IMR-90 (cell line): ENCODE results near the gene TMPRSS13. TPM values are rescaled to one million over a fixed set of nuclear protein-coding genes. Genes with fewer than 3 reads are reported as not detected.

Source experiments
- ATAC-seq: fragments of 200-7000 bp; cut with Tn5 transposase; 2 replicates; pipeline ENCODE4 v1.9.1; 2020; ENCODE audit warnings: low read depth, mild to moderate bottlenecking, moderate library complexity
- BruUV-seq: library from RNA; stranded (reverse); fragments of 400-500 nt; replicated peaks from 2 replicates; lab custom pipeline; 2021; lab: Mats Ljungman, UMichigan
- CTCF ChIA-PET: fragments of 300-600 bp; formaldehyde crosslinking; extraction: SDS; loops from one replicate; lab custom pipeline; 2021; ENCODE audit warnings: antibody characterized with exemption; lab: Yijun Ruan, JAX
- POLR2A ChIA-PET: fragments of 300-600 bp; sonication (Branson Sonifier 250); formaldehyde crosslinking; loops from one replicate; lab custom pipeline; 2022; ENCODE audit warnings: antibody characterized with exemption; ENCODE audit not compliant: unreplicated experiment; lab: Charles Lee
- DNase-seq: peaks from one replicate; pipeline ENCODE4 v3.0.0; 2013
- H2AFZ ChIP-seq: replicated peaks from 2 replicates; pipeline ENCODE3; 2013; ENCODE audit warnings: low read length, mild to moderate bottlenecking; ENCODE audit not compliant: poor library complexity
- H2AK5ac ChIP-seq: 2 replicates; pipeline ENCODE4 v1.6.1; 2013; ENCODE audit warnings: low read depth, low read length, inconsistent platforms
- H2AK9ac ChIP-seq: replicated peaks from 2 replicates; pipeline ENCODE3; 2013; ENCODE audit warnings: mild to moderate bottlenecking, low read depth, low read length, moderate library complexity; ENCODE audit not compliant: poor library complexity
- H2BK120ac ChIP-seq: 2 replicates; pipeline ENCODE4 v1.6.1; 2013; ENCODE audit warnings: low read depth, low read length, inconsistent platforms
- H2BK15ac ChIP-seq: 3 replicates; pipeline ENCODE4 v1.6.1; 2013; ENCODE audit warnings: low read depth, low read length, inconsistent platforms
- H2BK20ac ChIP-seq: 2 replicates; pipeline ENCODE4 v1.6.1; 2013; ENCODE audit warnings: low read depth, mild to moderate bottlenecking, inconsistent platforms, low read length, moderate library complexity
- H2BK5ac ChIP-seq: 2 replicates; pipeline ENCODE4 v1.6.1; 2013; ENCODE audit warnings: mild to moderate bottlenecking, low read depth, low read length, inconsistent platforms; ENCODE audit not compliant: poor library complexity, severe bottlenecking
- H3K14ac ChIP-seq: replicated peaks from 2 replicates; pipeline ENCODE4 v1.6.1; 2013; ENCODE audit warnings: low read depth, low read length, inconsistent platforms
- H3K18ac ChIP-seq: 2 replicates; pipeline ENCODE4 v1.6.1; 2013; ENCODE audit warnings: low read depth, low read length, control low read depth
- H3K23ac ChIP-seq: 2 replicates; pipeline ENCODE4 v1.6.1; 2013; ENCODE audit warnings: low read depth, low read length, inconsistent platforms
- H3K27ac ChIP-seq: 2 replicates; pipeline ENCODE4 v1.5.1; 2013; ENCODE audit warnings: mild to moderate bottlenecking, control low read depth, low read length; ENCODE audit not compliant: insufficient read depth
- H3K27me3 ChIP-seq: 2 replicates; pipeline ENCODE4 v1.6.1; 2013; ENCODE audit warnings: low read length; ENCODE audit not compliant: control insufficient read depth, insufficient read depth
- H3K36me3 ChIP-seq: 2 replicates; pipeline ENCODE4 v1.6.1; 2013; ENCODE audit warnings: low read length, mixed read lengths; ENCODE audit not compliant: control insufficient read depth, insufficient read depth
- H3K4ac ChIP-seq: 2 replicates; pipeline ENCODE4 v1.6.1; 2013; ENCODE audit warnings: low read depth, low read length, inconsistent platforms
- H3K4me1 ChIP-seq: 2 replicates; pipeline ENCODE4 v1.6.1; 2013; ENCODE audit warnings: low read length, mixed read lengths; ENCODE audit not compliant: control insufficient read depth, insufficient read depth
- H3K4me2 ChIP-seq: 2 replicates; pipeline ENCODE4 v1.6.1; 2013; ENCODE audit warnings: low read depth, mild to moderate bottlenecking, control low read depth, low read length, moderate library complexity
- H3K4me3 ChIP-seq: 2 replicates; pipeline ENCODE4 v1.5.1; 2013; ENCODE audit warnings: low read depth, mild to moderate bottlenecking, control low read depth, low read length, moderate library complexity; ENCODE audit not compliant: insufficient read depth
- H3K56ac ChIP-seq: 2 replicates; pipeline ENCODE4 v1.6.1; 2013; ENCODE audit warnings: low read length, inconsistent platforms; ENCODE audit not compliant: insufficient read depth; ENCODE audit errors: extremely low read depth
- H3K79me1 ChIP-seq, 2 experiments: 2 replicates each; pipeline ENCODE4 v1.6.1; 2013; ENCODE audit warnings: low read length in 2 of 2, inconsistent platforms in 1 of 2, low read depth in 1 of 2
- H3K9ac ChIP-seq: 2 replicates; pipeline ENCODE4 v1.6.1; 2013; ENCODE audit warnings: low read depth, low read length, control low read depth
- H3K9me1 ChIP-seq: 2 replicates; pipeline ENCODE4 v1.6.1; 2013; ENCODE audit warnings: low read length, inconsistent platforms; ENCODE audit not compliant: insufficient read depth
- H3K9me3 ChIP-seq: 2 replicates; pipeline ENCODE4 v1.6.1; 2013; ENCODE audit warnings: low read length; ENCODE audit not compliant: control insufficient read depth, insufficient read depth
- H4K20me1 ChIP-seq: 2 replicates; pipeline ENCODE4 v1.6.1; 2013; ENCODE audit warnings: low read length, inconsistent platforms; ENCODE audit not compliant: insufficient read depth
- H4K5ac ChIP-seq: 2 replicates; pipeline ENCODE4 v1.6.1; 2013; ENCODE audit warnings: mild to moderate bottlenecking, low read depth, low read length, control low read depth
- H4K8ac ChIP-seq, 2 experiments: 2 replicates each; pipeline ENCODE4 v1.6.1; 2013; ENCODE audit warnings: low read depth in 2 of 2, low read length in 2 of 2, control low read depth in 1 of 2, inconsistent platforms in 1 of 2
- H4K91ac ChIP-seq: 2 replicates; pipeline ENCODE4 v1.6.1; 2013; ENCODE audit warnings: low read depth, low read length, inconsistent platforms; ENCODE audit not compliant: insufficient read depth
- BHLHE40 ChIP-seq: fragments of 150-350 bp; IDR thresholded peaks from 2 replicates; pipeline ENCODE4 v1.6.1; 2016; ENCODE audit warnings: mild to moderate bottlenecking, low read depth, low read length
- CHD1 ChIP-seq: IDR thresholded peaks from 2 replicates; pipeline ENCODE4 v1.6.1; 2012; ENCODE audit warnings: low read depth, low read length, improper control_type of control experiment
- FOS ChIP-seq: fragments of 150-350 bp; IDR thresholded peaks from 2 replicates; pipeline ENCODE4 v1.6.1; 2016; ENCODE audit warnings: low read depth, low read length
- SMC3 ChIP-seq: fragments of 150-350 bp; IDR thresholded peaks from 2 replicates; pipeline ENCODE4 v1.6.1; 2016; ENCODE audit warnings: low read depth, mild to moderate bottlenecking, antibody characterized with exemption, low read length, moderate library complexity
- WGBS, 2 experiments: methylation state at CpG; one replicate each; pipeline versions ENCODE4 v1.1.5 to v1.1.7; 2013; ENCODE audit warnings: missing lambda C conversion rate in 2 of 2; ENCODE audit not compliant: insufficient read length in 1 of 2; ENCODE audit errors: extremely low coverage in 2 of 2; 5-methylcytosine and 5-hydroxymethylcytosine counted together
- dilution Hi-C: fragments of 300-500 bp; cut with HindIII; formaldehyde crosslinking; loops from one replicate; pipeline ENCODE4 v1.14.3; 2018; ENCODE audit warnings: low sequenced_read_pairs; ENCODE audit not compliant: unreplicated experiment
- in situ Hi-C: fragments of 300-500 bp; cut with MboI; formaldehyde crosslinking; loops from 3 replicates; pipeline ENCODE4 v1.14.3; 2019; ENCODE audit warnings: low sequenced_read_pairs, inconsistent platforms, mixed read lengths
- intact Hi-C: fragments of 100-400 bp; cut with micrococcal nuclease; formaldehyde crosslinking; loops from 2 replicates; pipeline ENCODE4 v1.10.0; 2022
- polyA plus RNA-seq, 3 experiments: library from polyadenylated mRNA; depleted of rRNA; stranded (reverse); fragments of >200 nt; gene quantifications; 2 replicates each; pipeline ENCODE4 v1.2.3, GENCODE V29; 2012; ENCODE audit warnings: low replicate concordance in 1 of 3
- total RNA-seq: library from RNA; depleted of rRNA; stranded (reverse); fragments of >200 nt; gene quantifications from 2 replicates; pipeline ENCODE4 v1.2.3, GENCODE V29; 2012

The TMPRSS13 gene
- total and polyA plus RNA-seq, 2 of the 4 experiments (the other 2 are of a cell fraction) = not detected

GRCh38 chr11:117931331-117931950, 2.2 kb upstream of the TMPRSS13 start:
- H2AK9ac ChIP-seq = no peak overlapping the region
- no TSS peak for BruUV-seq
- ChIA-PET POLR2A (no interaction called here), CTCF (no interaction called here)
- H3K79me1 ChIP-seq = no peaks in the 10 kb centered on the region
- no peak overlapping the region for H3K56ac ChIP-seq
- H3K36me3 ChIP-seq = no peaks in the 10 kb centered on the region
- ATAC-seq (no peak), DNase-seq (no peak)
- H2AK5ac ChIP-seq = no peak overlapping the region
- TF ChIP-seq FOS (no peak), BHLHE40 (no peak), SMC3 (no peak), CHD1 (no peak)
- WGBS, 2 experiments = 67% methylated on average over 7 of the region's 10 CpGs; no CpG with 5 or more reads in 1 of the 2 experiments
- no peak overlapping the region for H2BK20ac ChIP-seq
- no peak overlapping the region for H2BK5ac ChIP-seq
- intact Hi-C loops (no loop called here), in situ Hi-C loops (no loop called here), dilution Hi-C loops (no loop called here)
- H4K20me1 ChIP-seq = no peaks in the 10 kb centered on the region; the same call in 1 of the 2 replicates
- H3K9me1 ChIP-seq = no peaks in the 10 kb centered on the region
- no peak overlapping the region for H3K23ac ChIP-seq
- no peak overlapping the region for H3K4me2 ChIP-seq
- no peak overlapping the region for H2AFZ ChIP-seq
- H4K8ac ChIP-seq = no peak overlapping the region
- peaks cover 20% of the 10 kb centered on the region for H3K27me3 ChIP-seq
- H2BK15ac ChIP-seq = no peak overlapping the region
- no peaks in the 10 kb centered on the region for H3K9me3 ChIP-seq
- H3K4me1 ChIP-seq = no peaks in the 10 kb centered on the region
- H3K14ac ChIP-seq = no peak overlapping the region
- H3K9ac ChIP-seq = no peak overlapping the region
- H4K5ac ChIP-seq = no peak overlapping the region
- H3K18ac ChIP-seq = no peak overlapping the region
- no peak overlapping the region for H3K27ac ChIP-seq
- H4K91ac ChIP-seq = no peak overlapping the region
- H2BK120ac ChIP-seq = no peak overlapping the region
- no peak overlapping the region for H3K4me3 ChIP-seq
- H3K4ac ChIP-seq = no peak overlapping the region
